Gastroesophageal sphincter (tissue), 3 donors: ENCODE data around the gene CCDC97.

ENCODE experiments used
- POLR2A ChIP-seq, 2 donors: fragments of 450-650 bp; IDR thresholded peaks; one replicate each; pipeline ENCODE4 v1.6.1; 2017; ENCODE audit warnings: antibody characterized with exemption in 2 of 2, mild to moderate bottlenecking in 2 of 2, moderate library complexity in 1 of 2
- POLR2AphosphoS5 ChIP-seq: sonication (generic); formaldehyde crosslinking; IDR thresholded peaks from one replicate; pipeline ENCODE4 v1.6.1; 2017; ENCODE audit warnings: antibody characterized with exemption
- TF ChIP-seq, protein P1 (sequence below), 4 experiments: fragments of 200-600 bp in 2 of 4; fragments of 450-650 bp in 2 of 4; sonication (generic) in 1 of 4; IDR thresholded peaks; one replicate each; pipeline ENCODE4 v1.5.1; 2017 to 2019; ENCODE audit warnings: antibody characterized with exemption in 4 of 4, mild to moderate bottlenecking in 2 of 4, moderate library complexity in 2 of 4

- TF ChIP-seq, protein P1, sequence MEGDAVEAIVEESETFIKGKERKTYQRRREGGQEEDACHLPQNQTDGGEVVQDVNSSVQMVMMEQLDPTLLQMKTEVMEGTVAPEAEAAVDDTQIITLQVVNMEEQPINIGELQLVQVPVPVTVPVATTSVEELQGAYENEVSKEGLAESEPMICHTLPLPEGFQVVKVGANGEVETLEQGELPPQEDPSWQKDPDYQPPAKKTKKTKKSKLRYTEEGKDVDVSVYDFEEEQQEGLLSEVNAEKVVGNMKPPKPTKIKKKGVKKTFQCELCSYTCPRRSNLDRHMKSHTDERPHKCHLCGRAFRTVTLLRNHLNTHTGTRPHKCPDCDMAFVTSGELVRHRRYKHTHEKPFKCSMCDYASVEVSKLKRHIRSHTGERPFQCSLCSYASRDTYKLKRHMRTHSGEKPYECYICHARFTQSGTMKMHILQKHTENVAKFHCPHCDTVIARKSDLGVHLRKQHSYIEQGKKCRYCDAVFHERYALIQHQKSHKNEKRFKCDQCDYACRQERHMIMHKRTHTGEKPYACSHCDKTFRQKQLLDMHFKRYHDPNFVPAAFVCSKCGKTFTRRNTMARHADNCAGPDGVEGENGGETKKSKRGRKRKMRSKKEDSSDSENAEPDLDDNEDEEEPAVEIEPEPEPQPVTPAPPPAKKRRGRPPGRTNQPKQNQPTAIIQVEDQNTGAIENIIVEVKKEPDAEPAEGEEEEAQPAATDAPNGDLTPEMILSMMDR (IDR thresholded peaks at IDR 0.05): no peak
- no peak for TF ChIP-seq POLR2A (IDR thresholded peaks at IDR 0.05)
- no peak for TF ChIP-seq POLR2AphosphoS5
These were observed 21.1 kb downstream of the CCDC97 start for GRCh38 chr19:41330946-41331678.
